Colonic mucosa (tissue), 4 donors: Measurements from ENCODE around the gene CNDP1. TPM values are rescaled to one million over a fixed set of nuclear protein-coding genes. Genes with fewer than 3 reads are reported as not detected.

ENCODE experiments used
- DNase-seq: peaks from one replicate; pipeline ENCODE4 v3.0.0-alpha.2; 2020
- H3K27ac ChIP-seq: fragments of 200-600 bp; one replicate; pipeline ENCODE4 v1.8.0; 2021
- H3K27me3 ChIP-seq: fragments of 200-600 bp; one replicate; pipeline ENCODE4 v1.8.0; 2021
- H3K36me3 ChIP-seq: fragments of 200-600 bp; one replicate; pipeline ENCODE4 v1.8.0; 2021
- H3K4me1 ChIP-seq: fragments of 200-600 bp; one replicate; pipeline ENCODE4 v1.8.0; 2021; ENCODE audit warnings: mild to moderate bottlenecking
- H3K4me3 ChIP-seq: fragments of 200-600 bp; one replicate; pipeline ENCODE4 v1.8.0; 2021
- H3K9ac ChIP-seq, 2 donors: one replicate each; pipeline ENCODE4 v1.7.0; 2013; ENCODE audit warnings: control low read depth in 2 of 2, low read depth in 2 of 2, low read length in 2 of 2
- H3K9me3 ChIP-seq: fragments of 200-600 bp; one replicate; pipeline ENCODE4 v1.8.0; 2021
- CTCF ChIP-seq: fragments of 200-600 bp; IDR thresholded peaks from one replicate; pipeline ENCODE4 v1.8.0; 2022; ENCODE audit warnings: antibody characterized with exemption, mild to moderate bottlenecking
- intact Hi-C: fragments of 100-400 bp; cut with DNase I; formaldehyde crosslinking; loops from one replicate; pipeline ENCODE4 v1.14.1; 2022
- total RNA-seq, 2 donors: library from RNA; stranded (reverse); fragmentation: NEBNext Ultra II Directional in 1 of 2; extraction: Animal tissue kit (Norgen Biotek cat#: 25700) in 1 of 2; gene quantifications; one replicate each; pipeline ENCODE4 v1.2.1, GENCODE V29; 2021
- donor health status: healthy.
- donor health status: DM: no; HTN: no; CAD: no.
- donor health status: DM: no; HTN: no; CAD: no.

Gene CNDP1
- total RNA-seq, 2 donors from 2014 or later, result 0.10 TPM; not detected in 1

- H3K4me1 ChIP-seq, result no peaks in the 10 kb centered on the region
- DNase-seq, result no peak
- no peak overlapping the region for H3K4me3 ChIP-seq
- no peak overlapping the region for H3K9ac ChIP-seq
- H3K36me3 ChIP-seq, result no peaks in the 10 kb centered on the region
- intact Hi-C loops, result no loop called here
- no peaks in the 10 kb centered on the region for H3K27me3 ChIP-seq
- H3K9me3 ChIP-seq, result no peaks in the 10 kb centered on the region
- TF ChIP-seq CTCF, result no peak
- H3K27ac ChIP-seq, result no peak overlapping the region
These were observed 815 bp downstream of the CNDP1 start for GRCh38 chr18:74534981-74535649.

- H3K27me3 ChIP-seq, result no peaks in the 10 kb centered on the region
- H3K9ac ChIP-seq, result no peak overlapping the region
- intact Hi-C loops, result no loop called here
- H3K9me3 ChIP-seq, result no peaks in the 10 kb centered on the region
- no peak overlapping the region for H3K4me3 ChIP-seq
- no peak overlapping the region for H3K27ac ChIP-seq
- no peak for TF ChIP-seq CTCF
- peak; percentile 7 for DNase-seq
- no peaks in the 10 kb centered on the region for H3K36me3 ChIP-seq
- H3K4me1 ChIP-seq, result no peaks in the 10 kb centered on the region
These were observed 5.0 kb downstream of the CNDP1 start for GRCh38 chr18:74539289-74539688.

GRCh38 chr18:74540652-74541421 lies 6.5 kb downstream of the CNDP1 start:
- intact Hi-C loops, result no loop called here
- DNase-seq, result peak; percentile 17
- no peak overlapping the region for H3K27ac ChIP-seq

DNA sequence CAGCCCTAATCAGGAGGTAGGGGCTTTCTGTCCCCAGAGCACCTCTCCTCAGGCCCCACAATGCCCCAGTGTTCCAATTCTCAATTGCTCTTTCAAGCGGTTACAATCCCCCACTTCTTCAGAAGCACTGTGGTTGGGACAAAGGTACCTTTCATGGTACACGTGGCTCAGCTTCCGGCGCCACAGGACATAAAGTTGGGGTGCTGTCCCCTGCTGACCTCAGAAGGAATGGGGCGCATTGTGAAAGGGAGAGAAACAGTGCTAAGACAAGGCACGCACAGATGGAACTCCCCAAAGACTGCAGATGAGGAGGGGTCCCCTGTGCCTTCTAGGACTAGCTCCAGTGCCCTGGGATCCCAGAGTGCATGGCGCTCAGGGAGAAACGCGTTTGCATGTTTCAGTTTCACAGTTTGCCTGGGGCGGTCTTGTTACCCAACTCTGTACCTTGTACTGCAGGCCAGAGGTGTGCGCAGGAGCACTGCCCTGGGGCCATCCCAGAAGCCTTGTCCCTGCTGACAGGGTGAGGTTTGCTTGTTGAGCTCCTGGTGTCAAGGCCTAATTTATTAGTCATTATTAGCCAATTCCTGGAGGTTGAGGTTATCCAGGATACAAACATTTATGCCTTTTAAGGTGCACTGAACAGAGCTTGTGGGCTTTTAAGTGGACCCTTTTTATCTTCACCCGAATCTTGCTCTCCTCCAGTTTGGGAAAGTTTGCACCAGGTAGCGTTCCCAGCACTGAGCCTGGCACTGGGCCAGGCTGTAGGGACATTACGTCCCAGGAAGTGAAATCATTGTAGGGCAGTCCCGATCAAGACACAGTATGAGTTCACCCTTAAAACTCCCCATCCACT lies 7.6 kb downstream of the CNDP1 start:
- Histone ChIP-seq H3K9ac (peak overlapping the region in 1 of 2 donors; percentile 30), H3K4me1 (no peaks in the 10 kb centered on the region), H3K27me3 (no peaks in the 10 kb centered on the region), H3K36me3 (no peaks in the 10 kb centered on the region), H3K4me3 (no peak overlapping the region), H3K9me3 (no peaks in the 10 kb centered on the region), H3K27ac (no peak overlapping the region)
- TF ChIP-seq CTCF, result no peak
- intact Hi-C loops, result no loop called here
- DNase-seq, result peak; percentile 57

More at GRCh38 chr18:74540652-74541421, 6.5 kb downstream of the CNDP1 start:
- no peak overlapping the region for H3K4me3 ChIP-seq
- no peak overlapping the region for H3K9ac ChIP-seq
- H3K27me3 ChIP-seq, result no peaks in the 10 kb centered on the region
- H3K4me1 ChIP-seq, result no peaks in the 10 kb centered on the region
- no peak for TF ChIP-seq CTCF
- no peaks in the 10 kb centered on the region for H3K36me3 ChIP-seq
- H3K9me3 ChIP-seq, result no peaks in the 10 kb centered on the region

DNA sequence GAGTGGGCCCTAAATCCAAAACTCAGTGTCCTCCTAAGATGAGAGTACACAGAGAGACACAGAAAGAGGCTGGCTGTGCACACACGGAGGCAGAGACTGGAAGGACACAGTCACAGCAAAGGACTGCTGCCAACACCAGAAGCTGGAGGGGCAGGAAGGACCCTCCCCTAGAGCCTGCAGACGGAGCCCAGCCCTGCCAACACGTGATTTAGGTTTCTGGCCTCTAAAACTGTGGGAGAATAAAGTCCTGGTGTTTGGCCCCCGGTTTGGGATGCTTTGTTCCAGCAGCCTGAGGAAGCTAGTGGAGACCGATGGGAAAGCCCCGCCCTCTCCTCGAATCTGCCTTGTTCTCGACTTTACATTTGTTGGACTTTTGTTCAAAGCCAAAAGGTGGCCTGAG lies 10.6 kb downstream of the CNDP1 start:
- intact Hi-C loops, result no loop called here
- Histone ChIP-seq H3K36me3 (no peaks in the 10 kb centered on the region), H3K4me3 (no peak overlapping the region), H3K9ac (no peak overlapping the region), H3K27me3 (no peaks in the 10 kb centered on the region), H3K9me3 (no peaks in the 10 kb centered on the region), H3K27ac (no peak overlapping the region), H3K4me1 (no peaks in the 10 kb centered on the region)
- DNase-seq, result no peak
- no peak for TF ChIP-seq CTCF
